HG03103 (cell line): Measurements from ENCODE around the gene ERCC4.

ENCODE experiments used
- ATAC-seq: cut with Tn5 transposase; IDR thresholded peaks from one replicate; pipeline ENCODE4 v1.9.1; 2021; ENCODE audit warnings: low read depth; ENCODE audit not compliant: unreplicated experiment

Gene ERCC4

GRCh38 chr16:13909872-13910303, 10.1 kb upstream of the ERCC4 start:
- ATAC-seq: no peak

- ATAC-seq: no peak
Observed at GRCh38 chr16:13911306-13911705, 8.6 kb upstream of the ERCC4 start.

GRCh38 chr16:13911871-13912270, 8.1 kb upstream of the ERCC4 start:
- no peak for ATAC-seq

- no peak for ATAC-seq
Observed at GRCh38 chr16:13912891-13913290, 7.1 kb upstream of the ERCC4 start.

GRCh38 chr16:13913374-13914292, 6.3 kb upstream of the ERCC4 start:
- ATAC-seq: no peak

GRCh38 chr16:13915033-13915635, 4.8 kb upstream of the ERCC4 start:
- no peak for ATAC-seq

GRCh38 chr16:13919330-13919682, 648 bp upstream of the ERCC4 start:
- ATAC-seq: no peak

GRCh38 chr16:13920510-13920818, 510 bp downstream of the ERCC4 start:
- ATAC-seq: no peak

GRCh38 chr16:13921328-13921727, 1.4 kb downstream of the ERCC4 start:
- no peak for ATAC-seq

GRCh38 chr16:13923703-13924298, 3.8 kb downstream of the ERCC4 start:
- ATAC-seq: no peak

- ATAC-seq: no peak
Observed at GRCh38 chr16:13926464-13926863, 6.5 kb downstream of the ERCC4 start.

- no peak for ATAC-seq
Observed at GRCh38 chr16:13926891-13927290, 6.9 kb downstream of the ERCC4 start.

GRCh38 chr16:13928646-13929045, 8.7 kb downstream of the ERCC4 start:
- no peak for ATAC-seq

- no peak for ATAC-seq
Observed at GRCh38 chr16:13931845-13932244, 11.9 kb downstream of the ERCC4 start.

GRCh38 chr16:13935408-13935807, 15.5 kb downstream of the ERCC4 start:
- ATAC-seq: no peak

- ATAC-seq: no peak
Observed at GRCh38 chr16:13936155-13936554, 16.2 kb downstream of the ERCC4 start.

- no peak for ATAC-seq
Observed at GRCh38 chr16:13936596-13937081, 16.7 kb downstream of the ERCC4 start.

- no peak for ATAC-seq
Observed at GRCh38 chr16:13937411-13937810, 17.5 kb downstream of the ERCC4 start.

- ATAC-seq: no peak
Observed at GRCh38 chr16:13938480-13938879, 18.5 kb downstream of the ERCC4 start.

GRCh38 chr16:13939821-13940220, 19.9 kb downstream of the ERCC4 start:
- ATAC-seq: no peak

GRCh38 chr16:13940397-13940933, 20.5 kb downstream of the ERCC4 start:
- no peak for ATAC-seq
